K562 (cell line): ENCODE results near the gene ZMYND8. TPM values are rescaled to one million over a fixed set of nuclear protein-coding genes. Genes with fewer than 3 reads are reported as not detected.

Experiments
- ATAC-seq: fragments of 200-7000 bp; cut with Tn5 transposase; 3 replicates; pipeline ENCODE4 v1.9.1; 2020; ENCODE audit warnings: moderate library complexity
- BruUV-seq: library from RNA; stranded (reverse); fragments of 400-500 nt; replicated peaks from 2 replicates; lab custom pipeline; 2021; lab: Mats Ljungman, UMichigan
- CTCF ChIA-PET: fragments of 300-600 bp; formaldehyde crosslinking; extraction: SDS; loops from one replicate; lab custom pipeline; 2021; ENCODE audit warnings: low intra/inter-chr PET ratio; lab: Yijun Ruan, JAX
- POLR2A ChIA-PET: fragments of 300-600, 350-650 bp; sonication (Branson Sonifier 250); formaldehyde crosslinking; extraction: SDS; loops from one replicate; lab custom pipeline; 2021; ENCODE audit warnings: antibody characterized with exemption, inconsistent platforms; lab: Yijun Ruan, JAX
- DNase-seq, 4 experiments: peaks; one replicate each; pipeline versions ENCODE4 v3.0.0 to v3.0.0-alpha.2; 2011 to 2018; ENCODE audit warnings: low spot score in 3 of 4, mixed read lengths in 3 of 4; ENCODE audit errors: extremely low read depth in 1 of 4
- FAIRE-seq: peaks from 2 replicates; lab custom pipeline; 2011; peaks lifted over from hg19 to GRCh38; lab: Jason Lieb, UNC
- H2AFZ ChIP-seq: 2 replicates; pipeline ENCODE4 v1.6.0; 2011; ENCODE audit warnings: low read depth, low read length, control low read depth, inconsistent platforms
- H3K27ac ChIP-seq: fragments of 200-600 bp; 3 replicates; pipeline ENCODE4 v1.8.0; 2011; ENCODE audit warnings: low read depth, mild to moderate bottlenecking, control low read depth, inconsistent platforms, low read length, moderate library complexity, mixed read lengths; ENCODE audit errors: extremely low read depth
- H3K27me3 ChIP-seq, 2 experiments: fragments of 300-600 bp in 1 of 2; 2 replicates in 1 of 2; 3 replicates in 1 of 2; pipeline versions ENCODE4 v1.6.0 to v1.8.0; 2011; ENCODE audit warnings: inconsistent platforms in 2 of 2, low read length in 2 of 2, mild to moderate bottlenecking in 1 of 2, mixed read lengths in 1 of 2, moderate library complexity in 1 of 2; ENCODE audit not compliant: control insufficient read depth in 2 of 2, insufficient read depth in 2 of 2
- H3K36me3 ChIP-seq: fragments of 300-600 bp; 3 replicates; pipeline ENCODE4 v1.8.0; 2011; ENCODE audit warnings: mild to moderate bottlenecking, low read length, inconsistent platforms; ENCODE audit not compliant: control insufficient read depth, insufficient read depth
- H3K4me1 ChIP-seq, 2 experiments: fragments of 200-600 bp in 1 of 2; replicated peaks in 1 of 2; 2 replicates in 1 of 2; 3 replicates in 1 of 2; pipeline versions ENCODE4 v1.5.1 to v1.8.0; 2011; ENCODE audit warnings: inconsistent platforms in 2 of 2, low read length in 2 of 2, mild to moderate bottlenecking in 1 of 2, mixed read lengths in 1 of 2, moderate library complexity in 1 of 2; ENCODE audit not compliant: control insufficient read depth in 2 of 2, insufficient read depth in 2 of 2
- H3K4me2 ChIP-seq: 2 replicates; pipeline ENCODE4 v1.6.1; 2011; ENCODE audit warnings: low read length, control low read depth, inconsistent platforms, mixed read lengths; ENCODE audit not compliant: insufficient read depth
- H3K4me3 ChIP-seq: fragments of 200-600 bp; sonication (generic), shearing (Covaris generic); 2 replicates; pipeline ENCODE4 v1.5.1; 2016; ENCODE audit warnings: control low read depth, inconsistent platforms
- H3K79me2 ChIP-seq: fragments of 200-600 bp; 3 replicates; pipeline ENCODE4 v1.8.0; 2011; ENCODE audit warnings: low read length, inconsistent platforms; ENCODE audit not compliant: control insufficient read depth, insufficient read depth
- H3K9ac ChIP-seq, 2 experiments: 2 replicates each; pipeline versions ENCODE4 v1.6.0 to v1.6.1; 2011; ENCODE audit warnings: low read depth in 2 of 2, low read length in 2 of 2, control low read depth in 1 of 2, inconsistent platforms in 1 of 2, mild to moderate bottlenecking in 1 of 2, mixed read lengths in 1 of 2; ENCODE audit not compliant: insufficient read depth in 1 of 2
- H3K9me1 ChIP-seq: one replicate; pipeline ENCODE4 v1.6.0; 2011; ENCODE audit warnings: inconsistent platforms, mild to moderate bottlenecking, low read length, moderate library complexity; ENCODE audit not compliant: control insufficient read depth, insufficient read depth
- H3K9me3 ChIP-seq: replicated peaks from 2 replicates; pipeline ENCODE4 v1.5.1; 2011; ENCODE audit warnings: low read depth, low read length, inconsistent platforms; ENCODE audit not compliant: control insufficient read depth, insufficient read depth
- H4K20me1 ChIP-seq: replicated peaks from 2 replicates; pipeline ENCODE4 v1.6.1; 2011; ENCODE audit warnings: low read length, inconsistent platforms, mixed read lengths; ENCODE audit not compliant: control insufficient read depth, insufficient read depth
- BDP1 ChIP-seq: IDR thresholded peaks from 3 replicates; pipeline ENCODE4 v1.6.1; 2011; ENCODE audit not compliant: insufficient read length, insufficient read depth
- EP300 ChIP-seq: IDR thresholded peaks from 2 replicates; pipeline ENCODE4 v1.6.1; 2012; ENCODE audit warnings: low read length, improper control_type of control experiment
- EP400 ChIP-seq: fragments of 450-650 bp; IDR thresholded peaks from 2 replicates; pipeline ENCODE4 v1.6.1; 2017; ENCODE audit warnings: antibody characterized with exemption, mild to moderate bottlenecking, moderate library complexity
- ETS2 ChIP-seq: IDR thresholded peaks from 2 replicates; pipeline ENCODE4 v1.6.1; 2016; ENCODE audit warnings: borderline replicate concordance, missing genetic modification characterization, mild to moderate bottlenecking, moderate library complexity, missing compliant biosample characterization; ENCODE audit not compliant: poor library complexity, severe bottlenecking
- FOXJ2 ChIP-seq: fragments of 200-800 bp; sonication (Bioruptor generic); IDR thresholded peaks from 2 replicates; pipeline ENCODE4 v1.6.1; 2016; ENCODE audit warnings: missing genetic modification characterization, missing compliant biosample characterization
- HMGN3 ChIP-seq: IDR thresholded peaks from 2 replicates; pipeline ENCODE4 v1.6.1; 2011; ENCODE audit warnings: borderline replicate concordance, low read depth, mild to moderate bottlenecking, mixed read lengths, low read length; ENCODE audit not compliant: insufficient read length; ENCODE audit errors: extremely low read depth
- NELFE ChIP-seq: IDR thresholded peaks from 2 replicates; pipeline ENCODE4 v1.6.1; 2011; ENCODE audit warnings: mild to moderate bottlenecking; ENCODE audit not compliant: insufficient read depth, insufficient read length
- RFX5 ChIP-seq: IDR thresholded peaks from 2 replicates; pipeline ENCODE4 v1.6.1; 2011; ENCODE audit warnings: low read depth, mild to moderate bottlenecking, improper control_type of control experiment, low read length
- SETDB1 ChIP-seq: IDR thresholded peaks from one replicate; pipeline ENCODE4 v1.6.1; 2012; ENCODE audit warnings: low read length, control low read depth, inconsistent platforms
- SRSF7 ChIP-seq: fragments of 200-400 bp; formaldehyde crosslinking; optimal IDR thresholded peaks from 2 replicates; pipeline ENCODE3; 2017; ENCODE audit warnings: mild to moderate bottlenecking, low read depth, low read length
- TOE1 ChIP-seq, 2 experiments: fragments of 450-650 bp in 1 of 2; sonication (generic) in 1 of 2; formaldehyde crosslinking in 1 of 2; IDR thresholded peaks; 2 replicates each; pipeline versions ENCODE4 v1.7.1 to v1.8.0; 2016 to 2022; ENCODE audit warnings: borderline replicate concordance in 2 of 2, mild to moderate bottlenecking in 2 of 2, antibody characterized with exemption in 1 of 2, inconsistent platforms in 1 of 2, low read depth in 1 of 2, missing genetic modification reagents in 1 of 2, moderate library complexity in 1 of 2
- WGBS: fragments of 100-300 bp; shearing (Covaris generic); methylation state at CpG from one replicate; pipeline ENCODE4 v1.1.6; 2016; ENCODE audit warnings: low coverage, mixed read lengths; ENCODE audit not compliant: insufficient coverage; ENCODE audit errors: missing lambda C conversion rate; 5-methylcytosine and 5-hydroxymethylcytosine counted together
- in situ Hi-C: fragments of 300-500 bp; cut with MboI; formaldehyde crosslinking; loops from 4 replicates; pipeline ENCODE4 v1.15.0; 2018; ENCODE audit warnings: inconsistent platforms, mixed read lengths
- intact Hi-C: fragments of 100-400 bp; cut with micrococcal nuclease; formaldehyde crosslinking; loops from 2 replicates; pipeline ENCODE4 v1.14.2; 2022
- polyA plus RNA-seq, 8 experiments: library from polyadenylated mRNA; depleted of rRNA in 4 of 8; stranded (reverse) in 5 of 8; unstranded in 3 of 8; fragments of >200 nt; fragmentation: Nextera tagmentation in 2 of 8; fragmentation: Illumina TruSeq in 1 of 8; extraction: Ambion mirVana in 2 of 8; extraction: Trizol in 1 of 8; gene quantifications; 2 replicates each; pipeline versions ENCODE4 v1.2.1 to v1.2.3, GENCODE V29; 2011 to 2014; ENCODE audit warnings: inconsistent platforms in 1 of 8, missing spikeins in 1 of 8
- total RNA-seq, 7 experiments: library from RNA; depleted of rRNA in 6 of 7; stranded (reverse); fragments of >200 nt in 6 of 7; fragmentation: Illumina TruSeq in 2 of 7; extraction: Trizol in 2 of 7; gene quantifications; 2 replicates each; pipeline versions ENCODE4 v1.2.1 to v1.2.3, GENCODE V29; 2011 to 2021; ENCODE audit warnings: low replicate concordance in 1 of 7
- TF ChIP-seq, protein P1 (sequence below): sonication (generic); formaldehyde crosslinking; IDR thresholded peaks from 2 replicates; pipeline ENCODE4 v1.8.0; 2023; ENCODE audit warnings: missing genetic modification reagents, mild to moderate bottlenecking, borderline replicate concordance
- TF ChIP-seq, protein P2 (sequence below): sonication (generic); formaldehyde crosslinking; IDR thresholded peaks from 2 replicates; pipeline ENCODE4 v1.8.0; 2022; ENCODE audit warnings: mild to moderate bottlenecking, missing genetic modification reagents

Gene ZMYND8
- total and polyA plus RNA-seq, 9 of the 15 experiments (the other 6 are each of a cell fraction or from before 2014, with no cell fraction given), result 31.8 to 148 (median 71.9) TPM

- ChIA-PET CTCF (interaction anchor here (0.6 to 1.8 kb wide), 6 partner anchors 13 to 1424 kb away, joined by 3 to 24 read pairs (median 4); no protein-coding TSS in a partner anchor), POLR2A (interaction anchor here (0.5 to 0.9 kb wide), 4 partner anchors 188 to 1424 kb away, joined by 3 read pairs; no protein-coding TSS in a partner anchor)
- in situ Hi-C loops (loop anchor here (5.0 kb wide), 1 partner anchor 196 kb away; no protein-coding TSS in a partner anchor), intact Hi-C loops (loop anchor here (1.0 to 5.0 kb wide), 3 partner anchors 76 to 424 kb away; no protein-coding TSS in a partner anchor)
- H2AFZ ChIP-seq, result peak overlapping the region; percentile 98
- 22% methylated on average over 34 of the region's 34 CpGs for WGBS
- no peak overlapping the region for H3K4me3 ChIP-seq
- FAIRE-seq, result peak; percentile 76
- no peaks in the 10 kb centered on the region for H3K36me3 ChIP-seq
- H3K9me3 ChIP-seq, result no peaks in the 10 kb centered on the region
- no peak overlapping the region for H3K27ac ChIP-seq
- no peaks in the 10 kb centered on the region for H3K9me1 ChIP-seq
- ATAC-seq, result peak; percentile 90
- peak overlapping the region in 1 of 2 experiments; percentile 54; a peak in 3 of 4 replicates for H3K9ac ChIP-seq
- H3K4me1 ChIP-seq, result peaks cover 8 to 17% of the 10 kb centered on the region in 2 experiments
- no TSS peak for BruUV-seq
- DNase-seq, result peak; percentile 83 to 87 (median 84)
- H3K79me2 ChIP-seq, result no peaks in the 10 kb centered on the region
- no peaks in the 10 kb centered on the region for H4K20me1 ChIP-seq
- H3K27me3 ChIP-seq, result peaks cover 0 to 5% of the 10 kb centered on the region in 2 experiments; a peak in 2 of 5 replicates
- peak overlapping the region; percentile 84 for H3K4me2 ChIP-seq
- TF ChIP-seq BDP1 (no peak), TOE1 (IDR thresholded peaks at IDR 0.05; ENCODE audit: borderline replicate concordance) (no peak), TOE1 (CRISPR knock-in tag; IDR thresholded peaks at IDR 0.05; ENCODE audit: borderline replicate concordance, low read depth) (no peak), FOXJ2 (tag) (no peak), RFX5 (no peak), ETS2 (tag) (no peak), NELFE (no peak), SETDB1 (no peak), SRSF7 (no peak), HMGN3 (no peak), EP400 (no peak; the same call in 1 of the 2 replicates), EP300 (no peak)
- TF ChIP-seq, protein P1, sequence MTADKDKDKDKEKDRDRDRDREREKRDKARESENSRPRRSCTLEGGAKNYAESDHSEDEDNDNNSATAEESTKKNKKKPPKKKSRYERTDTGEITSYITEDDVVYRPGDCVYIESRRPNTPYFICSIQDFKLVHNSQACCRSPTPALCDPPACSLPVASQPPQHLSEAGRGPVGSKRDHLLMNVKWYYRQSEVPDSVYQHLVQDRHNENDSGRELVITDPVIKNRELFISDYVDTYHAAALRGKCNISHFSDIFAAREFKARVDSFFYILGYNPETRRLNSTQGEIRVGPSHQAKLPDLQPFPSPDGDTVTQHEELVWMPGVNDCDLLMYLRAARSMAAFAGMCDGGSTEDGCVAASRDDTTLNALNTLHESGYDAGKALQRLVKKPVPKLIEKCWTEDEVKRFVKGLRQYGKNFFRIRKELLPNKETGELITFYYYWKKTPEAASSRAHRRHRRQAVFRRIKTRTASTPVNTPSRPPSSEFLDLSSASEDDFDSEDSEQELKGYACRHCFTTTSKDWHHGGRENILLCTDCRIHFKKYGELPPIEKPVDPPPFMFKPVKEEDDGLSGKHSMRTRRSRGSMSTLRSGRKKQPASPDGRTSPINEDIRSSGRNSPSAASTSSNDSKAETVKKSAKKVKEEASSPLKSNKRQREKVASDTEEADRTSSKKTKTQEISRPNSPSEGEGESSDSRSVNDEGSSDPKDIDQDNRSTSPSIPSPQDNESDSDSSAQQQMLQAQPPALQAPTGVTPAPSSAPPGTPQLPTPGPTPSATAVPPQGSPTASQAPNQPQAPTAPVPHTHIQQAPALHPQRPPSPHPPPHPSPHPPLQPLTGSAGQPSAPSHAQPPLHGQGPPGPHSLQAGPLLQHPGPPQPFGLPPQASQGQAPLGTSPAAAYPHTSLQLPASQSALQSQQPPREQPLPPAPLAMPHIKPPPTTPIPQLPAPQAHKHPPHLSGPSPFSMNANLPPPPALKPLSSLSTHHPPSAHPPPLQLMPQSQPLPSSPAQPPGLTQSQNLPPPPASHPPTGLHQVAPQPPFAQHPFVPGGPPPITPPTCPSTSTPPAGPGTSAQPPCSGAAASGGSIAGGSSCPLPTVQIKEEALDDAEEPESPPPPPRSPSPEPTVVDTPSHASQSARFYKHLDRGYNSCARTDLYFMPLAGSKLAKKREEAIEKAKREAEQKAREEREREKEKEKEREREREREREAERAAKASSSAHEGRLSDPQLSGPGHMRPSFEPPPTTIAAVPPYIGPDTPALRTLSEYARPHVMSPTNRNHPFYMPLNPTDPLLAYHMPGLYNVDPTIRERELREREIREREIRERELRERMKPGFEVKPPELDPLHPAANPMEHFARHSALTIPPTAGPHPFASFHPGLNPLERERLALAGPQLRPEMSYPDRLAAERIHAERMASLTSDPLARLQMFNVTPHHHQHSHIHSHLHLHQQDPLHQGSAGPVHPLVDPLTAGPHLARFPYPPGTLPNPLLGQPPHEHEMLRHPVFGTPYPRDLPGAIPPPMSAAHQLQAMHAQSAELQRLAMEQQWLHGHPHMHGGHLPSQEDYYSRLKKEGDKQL (CRISPR knock-in tag), result no peak
- TF ChIP-seq, protein P2, sequence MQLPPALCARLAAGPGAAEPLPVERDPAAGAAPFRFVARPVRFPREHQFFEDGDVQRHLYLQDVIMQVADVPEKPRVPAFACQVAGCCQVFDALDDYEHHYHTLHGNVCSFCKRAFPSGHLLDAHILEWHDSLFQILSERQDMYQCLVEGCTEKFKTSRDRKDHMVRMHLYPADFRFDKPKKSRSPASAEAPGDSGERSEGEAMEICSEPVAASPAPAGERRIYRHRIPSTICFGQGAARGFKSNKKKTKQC, result no peak; the same call in 1 of the 2 replicates
Measured at GRCh38 chr20:47196091-47197081, 160.1 kb downstream of the ZMYND8 start.
